Fibroblast of skin of abdomen (primary cell): ENCODE data around the gene THAP3.
"Not testable (repeated sequence)": the region's sequence is repeated elsewhere in the genome, so short reads cannot be mapped to it uniquely, and the experiment has no call there.

Source experiments
- DNase-seq: peaks from one replicate; pipeline ENCODE4 v3.0.0-alpha.2; 2013

The THAP3 gene

GRCh38 chr1:6635910-6636760, 11.5 kb downstream of the THAP3 start:
- DNase-seq: no peak

GRCh38 chr1:6636778-6637177, 12.1 kb downstream of the THAP3 start:
- not testable (repeated sequence) for DNase-seq

DNA sequence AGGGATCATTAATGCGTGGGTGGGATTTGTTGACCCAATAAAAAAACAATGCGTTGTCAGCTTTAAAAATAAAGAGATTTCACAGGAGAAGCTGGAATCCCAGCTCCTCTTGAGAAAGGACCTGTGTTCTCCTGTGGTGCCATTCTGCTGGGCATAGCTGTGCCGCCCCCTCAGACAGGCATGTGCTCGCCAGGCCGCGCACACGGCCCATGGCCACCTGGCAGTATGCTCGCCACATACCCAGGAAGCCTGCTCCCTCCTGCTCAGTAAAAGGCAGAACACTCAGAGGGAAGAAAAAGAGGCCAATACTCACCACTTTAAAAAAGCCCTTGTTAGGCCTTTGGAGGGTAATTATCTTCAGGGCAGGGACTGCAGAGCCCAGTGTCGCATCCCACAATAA, 13.1 kb downstream of the THAP3 start:
- DNase-seq: no peak

GRCh38 chr1:6638226-6638625, 13.6 kb downstream of the THAP3 start:
- peak; percentile 17 for DNase-seq

GRCh38 chr1:6640867-6641266, 16.2 kb downstream of the THAP3 start:
- not testable (repeated sequence) for DNase-seq

- no peak for DNase-seq
Observed at GRCh38 chr1:6645018-6645417, 20.4 kb downstream of the THAP3 start.

- peak; percentile 44 for DNase-seq
Observed at GRCh38 chr1:6646499-6647148, 22.0 kb downstream of the THAP3 start.

DNA sequence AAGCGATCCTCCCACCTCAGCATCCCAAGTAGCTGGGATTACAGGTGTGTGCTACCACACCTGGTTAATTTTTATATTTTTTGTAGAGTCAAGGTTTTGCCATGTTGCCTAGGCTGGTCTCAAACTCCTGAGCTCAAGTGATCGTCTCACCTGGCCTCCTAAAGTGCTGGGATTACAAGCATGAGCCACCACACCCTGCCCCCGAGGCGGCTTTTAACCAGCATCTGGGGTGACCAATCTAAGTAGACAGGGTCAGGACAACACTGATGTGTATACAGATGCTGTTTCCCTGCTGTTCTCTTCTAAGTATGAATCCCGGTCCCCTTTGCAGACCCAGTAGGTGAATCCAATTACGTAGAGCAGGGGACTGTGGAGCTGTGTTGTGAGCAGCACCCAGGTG, 23.9 kb downstream of the THAP3 start:
- DNase-seq: no peak

GRCh38 chr1:6651909-6652308, 27.2 kb downstream of the THAP3 start:
- no peak for DNase-seq

DNA sequence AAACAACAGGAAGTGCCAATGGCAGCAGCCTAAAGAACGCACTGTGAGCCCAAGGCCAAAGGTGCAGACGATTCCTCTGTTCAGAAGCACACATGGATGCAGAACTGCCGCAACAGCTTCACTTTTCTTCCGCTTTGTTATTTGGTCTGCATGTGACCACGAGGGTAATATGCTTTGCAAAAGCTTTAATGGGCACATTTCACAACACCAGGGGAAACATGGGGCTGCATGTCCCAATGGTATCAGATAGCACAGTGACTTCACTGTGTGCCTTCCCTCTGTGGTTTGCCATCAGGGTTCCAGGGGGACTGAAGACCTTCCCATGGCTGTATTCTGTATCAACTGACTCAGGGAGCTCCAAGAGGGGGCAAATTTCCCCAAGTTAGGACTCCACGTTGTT, 28.3 kb downstream of the THAP3 start:
- DNase-seq: no peak

GRCh38 chr1:6653436-6654290, 29.0 kb downstream of the THAP3 start:
- DNase-seq: no peak

DNA sequence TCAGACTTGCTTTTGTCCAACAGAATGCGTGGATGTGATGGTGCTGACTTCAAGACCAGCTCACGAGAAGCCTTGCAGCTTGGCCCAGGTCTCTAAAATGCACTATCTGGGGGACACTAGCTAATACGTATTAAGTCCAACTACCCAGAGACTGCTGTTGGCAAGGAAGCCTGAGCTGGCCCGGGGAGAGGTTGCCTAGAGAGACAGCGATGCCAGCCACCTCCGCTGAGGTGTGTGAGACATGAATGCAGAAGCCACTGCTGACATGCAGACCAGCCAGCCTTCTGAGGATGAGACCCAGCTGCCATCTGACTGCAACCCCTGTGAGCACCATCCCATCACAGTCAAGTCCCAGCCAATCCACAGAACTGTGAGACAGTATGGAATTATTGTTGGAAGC, 32.5 kb downstream of the THAP3 start:
- DNase-seq: no peak

DNA sequence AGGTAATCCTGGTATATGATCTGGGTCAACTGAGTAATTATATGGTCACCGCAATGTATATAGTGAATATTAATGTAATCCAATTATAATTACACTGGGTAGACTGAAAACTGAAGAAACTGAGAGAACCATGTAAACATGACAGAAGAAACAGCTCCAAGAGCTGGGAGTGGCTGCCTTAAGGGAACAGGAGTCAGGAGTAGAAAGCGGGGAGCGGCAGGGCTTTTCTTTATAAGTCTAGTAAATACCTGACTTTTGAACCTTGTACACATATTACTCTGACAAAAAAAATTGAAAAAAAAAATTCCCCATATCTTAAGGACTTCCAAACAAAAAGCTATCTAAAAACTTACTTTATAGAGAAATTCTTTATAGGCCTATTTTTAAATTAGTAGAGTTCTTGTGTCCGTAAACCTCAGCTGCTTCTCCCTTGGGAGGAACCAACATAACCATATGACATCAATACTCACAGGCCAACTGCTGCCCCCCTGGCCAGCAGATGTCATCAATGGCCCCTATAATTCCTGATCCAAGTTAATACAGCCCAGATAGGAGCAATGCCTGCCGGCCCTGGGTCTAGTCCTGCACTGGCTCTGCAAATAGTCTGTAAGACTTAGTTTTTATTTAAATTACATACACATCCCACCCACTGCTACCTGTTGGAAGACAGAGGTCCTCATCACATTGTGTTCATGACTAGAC, 33.8 kb downstream of the THAP3 start:
- no peak for DNase-seq

GRCh38 chr1:6660415-6661049, 35.9 kb downstream of the THAP3 start:
- DNase-seq: no peak

DNA sequence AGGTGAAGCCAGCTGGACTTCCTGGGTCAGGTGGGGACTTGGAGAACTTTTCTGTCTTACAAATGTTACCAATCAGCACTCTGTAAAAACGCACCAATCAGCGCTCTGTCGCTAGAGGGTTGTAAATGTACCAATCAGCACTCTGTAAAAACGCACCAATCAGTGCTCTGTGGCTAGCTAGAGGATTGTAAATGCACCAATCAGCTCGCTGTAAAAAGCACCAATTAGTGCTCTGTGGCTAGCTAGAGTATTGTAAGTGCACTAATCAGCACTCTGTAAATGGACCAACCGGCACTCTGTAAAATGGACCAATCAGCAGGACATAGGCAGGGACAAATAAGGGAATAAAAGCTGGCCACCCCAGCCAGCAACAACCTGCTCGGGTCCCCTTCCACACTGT, 37.8 kb downstream of the THAP3 start:
- not testable (repeated sequence) for DNase-seq

DNA sequence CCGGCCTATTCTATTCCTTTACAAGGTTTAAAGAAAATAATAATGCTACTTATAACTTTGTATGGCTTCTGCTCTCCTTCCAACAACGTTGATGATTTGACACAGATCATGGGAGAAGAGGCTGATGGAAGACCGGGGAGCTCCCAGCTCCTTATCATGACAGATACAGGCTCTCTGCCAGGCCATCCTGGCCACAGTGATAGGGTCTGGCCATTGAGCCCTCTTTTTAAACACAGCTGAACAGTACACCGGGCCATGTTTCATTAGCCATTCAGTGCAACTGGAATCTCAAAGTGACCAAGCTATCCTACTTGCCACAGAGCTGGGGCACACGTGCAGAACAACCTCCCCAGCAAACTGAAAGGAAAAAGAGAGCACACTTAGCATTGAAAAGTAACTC, 42.0 kb downstream of the THAP3 start:
- no peak for DNase-seq

GRCh38 chr1:6667139-6667538, 42.5 kb downstream of the THAP3 start:
- no peak for DNase-seq

DNA sequence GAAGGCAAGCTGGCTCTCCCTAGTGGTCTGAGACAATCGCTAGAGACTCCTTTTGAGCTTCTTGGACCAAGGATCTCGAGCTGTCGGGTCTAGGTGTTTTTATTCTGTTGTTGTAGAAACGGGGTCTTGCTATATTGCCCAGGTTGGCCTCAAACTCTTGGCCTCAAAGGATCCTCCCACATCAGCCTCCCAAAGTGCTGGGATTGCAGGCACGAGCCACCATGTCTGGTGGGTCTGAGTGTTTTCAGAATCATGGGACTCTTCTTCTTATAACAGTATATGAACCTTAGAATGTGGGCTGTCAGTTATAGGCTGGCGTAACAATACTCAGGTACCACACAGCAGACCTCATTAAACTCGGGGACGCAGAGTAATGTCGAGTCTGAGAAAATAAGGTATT, 43.8 kb downstream of the THAP3 start:
- DNase-seq: no peak

- no peak for DNase-seq
Observed at GRCh38 chr1:6672558-6672957, 47.9 kb downstream of the THAP3 start.

- DNase-seq: no peak
Observed at GRCh38 chr1:6673816-6674398, 49.2 kb downstream of the THAP3 start.

GRCh38 chr1:6674771-6675170, 50.1 kb downstream of the THAP3 start:
- DNase-seq: no peak

- DNase-seq: no peak
Observed at GRCh38 chr1:6675941-6676340, 51.3 kb downstream of the THAP3 start.
